Stimulated activated CD8-positive, alpha-beta memory T cell treated with anti-CD3 and anti-CD28 coated beads, Interleukin-15, amount 100 ng/mL, for 1 hour (primary cell): Measurements from ENCODE around the gene PIK3CG.
"Not testable (repeated sequence)": the region's sequence is repeated elsewhere in the genome, so short reads cannot be mapped to it uniquely, and the experiment has no call there.

Experiments used
- DNase-seq: peaks from one replicate; pipeline ENCODE4 v3.0.0-alpha.2; 2020; ENCODE audit warnings: low read depth

PIK3CG gene

GRCh38 chr7:106887421-106887820, 22.3 kb downstream of the PIK3CG start:
- no peak for DNase-seq

DNA sequence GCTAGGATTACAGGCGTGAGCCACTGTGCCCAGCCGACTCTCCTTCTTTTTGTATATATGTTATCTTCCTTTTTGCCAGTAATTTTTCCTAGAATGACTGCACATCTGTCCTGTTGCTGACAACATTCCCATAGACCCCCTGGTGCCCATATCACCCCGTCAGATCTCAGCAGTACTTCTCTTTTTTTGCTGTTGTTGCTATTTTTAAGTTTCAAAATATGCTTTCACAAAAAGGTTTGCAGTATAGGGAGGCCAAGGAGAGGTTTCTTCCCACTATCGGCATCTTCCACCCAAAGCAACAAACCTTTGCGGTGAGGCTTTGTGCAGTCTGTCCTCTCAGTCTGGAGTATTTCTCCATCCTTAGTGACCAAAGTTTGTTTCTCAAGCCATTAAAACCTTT, 23.1 kb downstream of the PIK3CG start:
- DNase-seq, result no peak

- no peak for DNase-seq
Observed at GRCh38 chr7:106890952-106891351, 25.9 kb downstream of the PIK3CG start.

- no peak for DNase-seq
Observed at GRCh38 chr7:106891548-106892410, 26.7 kb downstream of the PIK3CG start.

DNA sequence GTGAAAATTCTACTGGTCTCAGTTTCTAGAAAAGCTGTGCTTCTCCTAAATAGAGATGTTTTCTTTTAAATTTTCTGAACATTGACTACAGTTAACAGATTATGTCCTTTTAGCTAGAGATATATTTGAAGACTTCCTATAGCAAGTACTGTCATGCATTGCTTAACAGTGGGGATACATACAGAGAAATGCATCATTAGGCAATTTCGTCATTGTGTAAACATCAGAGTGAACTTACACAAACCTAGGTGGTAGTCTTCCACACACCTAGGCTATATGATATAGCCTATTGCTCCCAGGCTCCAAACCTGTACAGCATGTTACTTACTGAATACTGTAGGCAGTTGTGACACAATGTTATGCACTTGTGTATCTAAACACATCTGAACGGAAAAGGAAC, 28.5 kb downstream of the PIK3CG start:
- no peak for DNase-seq

DNA sequence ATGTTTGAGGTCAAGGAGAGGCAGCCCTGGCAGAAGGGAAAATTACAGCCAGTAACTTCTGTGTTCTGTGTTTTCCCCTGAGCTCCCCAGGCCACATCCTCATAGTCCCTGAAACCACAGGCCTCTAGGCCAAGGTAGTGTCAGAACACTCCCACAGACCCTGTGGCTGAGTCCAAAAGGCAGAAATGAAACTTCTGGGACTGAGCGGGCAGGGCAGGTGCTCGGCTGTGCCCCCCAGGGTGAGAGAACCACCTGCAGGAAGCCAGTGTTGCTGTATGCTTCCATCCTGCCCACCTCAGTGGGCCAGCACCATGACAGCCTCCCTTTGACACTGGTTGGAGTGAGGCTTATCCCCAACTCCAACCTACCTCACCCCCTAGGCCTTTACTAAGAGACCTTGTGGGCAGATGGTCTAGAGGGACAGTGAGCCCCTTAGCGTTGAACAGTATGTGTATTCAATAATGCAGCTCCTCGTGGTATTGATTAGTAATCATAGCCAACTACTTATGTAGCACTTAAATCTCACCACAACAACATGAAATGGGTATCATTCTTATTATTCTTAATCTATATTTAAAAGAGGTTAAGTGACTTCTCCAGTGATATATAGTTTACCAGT, 30.3 kb downstream of the PIK3CG start:
- no peak for DNase-seq

DNA sequence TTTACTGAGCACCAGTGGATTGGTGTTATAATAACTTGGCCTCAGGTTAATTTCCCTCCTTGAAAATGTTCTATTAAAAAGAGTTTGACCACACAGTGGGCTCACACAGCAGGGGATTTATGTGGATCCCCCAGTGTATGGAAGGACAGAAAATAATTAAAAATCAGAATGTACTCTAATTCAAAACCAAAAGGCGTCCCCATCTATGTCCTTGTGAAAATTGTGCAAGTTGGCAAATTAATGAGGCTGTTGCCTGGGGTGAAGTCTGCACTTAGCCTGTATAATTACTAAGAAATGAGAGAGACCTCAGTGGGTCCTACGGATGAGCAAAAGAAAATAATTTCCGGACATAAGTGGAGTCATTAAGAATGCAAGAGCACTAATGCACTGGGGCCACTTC, 31.1 kb downstream of the PIK3CG start:
- no peak for DNase-seq

DNA sequence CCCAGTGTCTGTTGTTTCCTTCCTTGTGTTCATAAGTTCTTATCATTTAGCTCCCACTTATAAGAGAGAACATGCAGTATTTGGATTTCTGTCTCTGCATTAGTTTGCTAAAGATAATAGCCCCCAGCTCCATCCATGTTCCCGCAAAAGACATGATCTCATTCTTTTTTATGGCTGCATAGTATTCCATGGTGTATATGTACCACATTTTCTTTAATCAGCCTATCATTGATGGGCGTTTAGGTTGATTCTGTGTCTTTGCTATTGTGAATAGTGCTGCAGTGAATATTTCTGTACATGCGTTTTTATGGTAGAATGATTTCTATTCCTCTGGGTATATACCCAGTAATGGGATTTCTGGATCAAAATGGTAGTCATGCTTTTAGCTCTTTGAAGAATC, 32.5 kb downstream of the PIK3CG start:
- DNase-seq, result not testable (repeated sequence)

- not testable (repeated sequence) for DNase-seq
Observed at GRCh38 chr7:106898967-106899366, 33.9 kb downstream of the PIK3CG start.

GRCh38 chr7:106901828-106902441, 36.9 kb downstream of the PIK3CG start:
- DNase-seq, result no peak

GRCh38 chr7:106905734-106906133, 40.7 kb downstream of the PIK3CG start:
- no peak for DNase-seq

DNA sequence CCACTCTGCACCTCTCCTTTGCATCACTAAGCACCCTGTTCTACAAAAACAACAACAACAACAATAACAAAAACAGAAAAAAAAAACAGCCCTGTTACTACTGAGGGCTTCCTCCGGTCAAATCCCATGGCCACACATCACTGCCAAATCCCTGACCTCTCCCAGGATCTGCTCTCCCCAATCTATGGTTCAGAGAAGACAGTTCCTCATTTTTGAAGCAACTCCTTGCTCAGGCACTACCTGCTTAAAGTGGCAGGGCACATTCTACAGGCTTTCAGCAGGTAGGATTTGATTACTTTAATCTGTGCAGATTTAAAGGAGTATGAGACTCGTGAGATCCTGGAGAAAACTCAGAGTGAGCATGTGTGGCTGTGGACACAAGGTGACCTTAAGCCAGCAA, 46.9 kb downstream of the PIK3CG start:
- DNase-seq, result no peak

- no peak for DNase-seq
Observed at GRCh38 chr7:106914018-106914607, 49.0 kb downstream of the PIK3CG start.

- DNase-seq, result no peak
Observed at GRCh38 chr7:106915407-106915806, 50.3 kb downstream of the PIK3CG start.

- DNase-seq, result no peak
Observed at GRCh38 chr7:106915873-106916272, 50.8 kb downstream of the PIK3CG start.

- no peak for DNase-seq
Observed at GRCh38 chr7:106916679-106917078, 51.6 kb downstream of the PIK3CG start.

- DNase-seq, result no peak
Observed at GRCh38 chr7:106918991-106919390, 53.9 kb downstream of the PIK3CG start.

GRCh38 chr7:106924468-106924867, 59.4 kb downstream of the PIK3CG start:
- not testable (repeated sequence) for DNase-seq

GRCh38 chr7:106926892-106927291, 61.8 kb downstream of the PIK3CG start:
- DNase-seq, result no peak

DNA sequence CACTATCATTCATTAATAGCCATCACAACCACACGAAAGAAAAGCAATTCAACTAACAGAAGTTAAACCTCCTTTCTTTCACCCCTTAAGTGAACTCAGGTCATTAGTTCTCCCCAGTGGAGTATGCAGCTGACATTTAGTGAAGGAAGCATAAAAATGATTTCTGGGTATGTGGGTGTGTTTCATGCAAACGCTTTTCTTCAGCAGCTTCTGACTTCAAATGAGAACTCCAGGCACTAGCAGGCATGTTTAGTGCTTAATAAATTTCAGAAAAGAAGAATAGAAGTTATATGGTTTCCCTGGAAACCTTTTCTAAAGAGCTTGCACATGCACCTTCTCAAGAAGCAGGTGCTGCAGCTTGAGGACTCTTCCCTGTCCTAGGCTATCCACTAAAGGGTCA, 62.5 kb downstream of the PIK3CG start:
- DNase-seq, result no peak

GRCh38 chr7:106929616-106930015, 64.5 kb downstream of the PIK3CG start:
- DNase-seq, result not testable (repeated sequence)

DNA sequence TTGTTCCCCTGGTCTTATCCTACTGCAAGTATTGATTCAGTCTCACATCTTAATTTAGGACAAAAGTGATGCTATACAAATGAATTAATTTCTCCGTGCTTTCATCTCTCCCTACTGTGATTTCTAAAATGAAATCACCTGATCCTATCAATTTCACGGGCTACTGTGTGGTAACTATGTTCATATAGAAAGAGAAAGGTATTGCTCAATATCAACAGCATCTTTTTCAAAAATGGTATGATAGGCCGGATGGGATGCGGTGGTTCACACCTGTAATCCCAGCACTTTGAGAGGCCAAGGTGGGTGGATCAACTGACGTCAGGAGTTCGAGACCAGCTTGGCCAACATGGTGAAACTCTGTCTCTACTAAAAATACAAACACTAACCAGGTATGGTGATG, 71.2 kb downstream of the PIK3CG start:
- no peak for DNase-seq

DNA sequence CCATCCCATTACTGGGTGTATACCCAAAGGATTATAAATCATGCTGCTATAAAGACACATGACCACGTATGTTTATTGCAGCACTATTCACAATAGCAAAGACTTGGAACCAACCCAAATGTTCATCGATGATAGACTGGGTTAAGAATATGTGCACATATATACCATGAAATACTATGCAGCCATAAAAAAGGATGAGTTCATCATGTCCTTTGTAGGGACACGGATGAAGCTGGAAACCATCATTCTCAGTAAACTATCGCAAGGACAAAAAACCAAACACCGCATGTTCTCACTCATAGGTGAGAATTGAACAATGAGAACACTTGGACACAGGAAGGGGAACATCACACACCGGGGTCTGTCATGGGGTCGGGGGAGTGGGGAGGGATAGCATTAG, 73.0 kb downstream of the PIK3CG start:
- not testable (repeated sequence) for DNase-seq
